ENCODE measurements around the gene PABPC1L. TPM values are rescaled to one million over a fixed set of nuclear protein-coding genes. Genes with fewer than 3 reads are reported as not detected.

PABPC1L gene
- total and polyA plus RNA-seq, 2 of the 13 experiments (the other 11 are each of a cell fraction or from before 2014, with no cell fraction given): 30.8 to 252 TPM

- TF ChIP-seq BCLAF1 (IDR thresholded peaks at IDR 0.05): no peak
- TF ChIP-seq ZNF407 (CRISPR knock-in tag; IDR thresholded peaks at IDR 0.05; ENCODE audit: not compliant biosample characterization): peak; percentile 100
- TF ChIP-seq JARID2 (CRISPR knock-in tag; IDR thresholded peaks at IDR 0.05; ENCODE audit: insufficient replicate concordance): peak; percentile 75
- peak; percentile 93 for TF ChIP-seq GATAD1 (CRISPR knock-in tag; IDR thresholded peaks at IDR 0.05)
- TF ChIP-seq HDAC2 (CRISPR knock-in tag; IDR thresholded peaks at IDR 0.05): peak; percentile 91
- TF ChIP-seq SNAI1 (CRISPR knock-in tag; IDR thresholded peaks at IDR 0.05; ENCODE audit: borderline replicate concordance): peak; percentile 97; the same call in 1 of the 2 replicates
- no peak for TF ChIP-seq ARID3A (IDR thresholded peaks at IDR 0.05; ENCODE audit: low read depth, low read length)
- TF ChIP-seq U2AF2 (IDR thresholded peaks at IDR 0.05; ENCODE audit: low read depth, low read length): peak; percentile 65; the same call in 1 of the 2 replicates
- peak; percentile 96 for TF ChIP-seq CC2D1A (CRISPR knock-in tag; IDR thresholded peaks at IDR 0.05)
- no peak for TF ChIP-seq TCF12 (IDR thresholded peaks at IDR 0.05)
- TF ChIP-seq TCF12 (CRISPR knock-in tag; IDR thresholded peaks at IDR 0.05): 0 out of 2 replicates have a peak, but pooled peaks have one; percentile 9
- peak; percentile 99 for TF ChIP-seq GABPB1 (CRISPR knock-in tag; IDR thresholded peaks at IDR 0.05)
Measured at GRCh38 chr20:44966030-44966961, 56.4 kb downstream of the PABPC1L start, which contains the start of gene STK4 (continued).

Measured in HepG2 (cell line).